ENCODE data around the gene KDELR3.
"Not testable (repeated sequence)": the region's sequence is repeated elsewhere in the genome, so short reads cannot be mapped to it uniquely, and the experiment has no call there.

The KDELR3 gene

DNA sequence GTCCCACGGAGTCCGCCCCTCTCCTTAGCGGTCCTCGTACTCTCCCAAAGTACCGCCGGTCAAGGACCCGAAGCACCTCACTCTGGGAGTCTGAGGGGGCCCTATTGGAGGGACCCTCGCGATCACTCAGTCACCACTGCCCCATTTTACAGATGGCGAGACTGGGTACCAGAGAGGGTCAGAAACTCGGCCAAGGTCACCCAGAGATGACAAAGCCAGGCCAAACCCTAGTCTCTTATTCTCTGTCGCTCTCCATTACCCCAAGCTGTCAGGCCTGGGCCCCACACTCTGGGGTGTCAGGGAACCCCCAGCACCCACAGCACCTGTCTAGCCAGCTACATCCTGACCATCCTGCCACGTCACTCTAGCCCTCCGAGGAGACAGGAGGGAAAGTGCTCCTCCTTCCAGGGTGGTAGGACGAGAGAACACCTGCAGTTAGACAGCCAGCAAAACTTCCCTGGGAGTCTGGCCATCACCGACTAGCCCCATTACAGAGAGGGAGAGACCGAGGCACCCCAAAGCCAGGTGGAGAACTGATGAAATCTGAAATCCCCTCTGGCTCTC is 11.5 kb upstream of the KDELR3 start:
- no peak for DNase-seq (ENCODE audit: low read depth in 2 of 2)

DNA sequence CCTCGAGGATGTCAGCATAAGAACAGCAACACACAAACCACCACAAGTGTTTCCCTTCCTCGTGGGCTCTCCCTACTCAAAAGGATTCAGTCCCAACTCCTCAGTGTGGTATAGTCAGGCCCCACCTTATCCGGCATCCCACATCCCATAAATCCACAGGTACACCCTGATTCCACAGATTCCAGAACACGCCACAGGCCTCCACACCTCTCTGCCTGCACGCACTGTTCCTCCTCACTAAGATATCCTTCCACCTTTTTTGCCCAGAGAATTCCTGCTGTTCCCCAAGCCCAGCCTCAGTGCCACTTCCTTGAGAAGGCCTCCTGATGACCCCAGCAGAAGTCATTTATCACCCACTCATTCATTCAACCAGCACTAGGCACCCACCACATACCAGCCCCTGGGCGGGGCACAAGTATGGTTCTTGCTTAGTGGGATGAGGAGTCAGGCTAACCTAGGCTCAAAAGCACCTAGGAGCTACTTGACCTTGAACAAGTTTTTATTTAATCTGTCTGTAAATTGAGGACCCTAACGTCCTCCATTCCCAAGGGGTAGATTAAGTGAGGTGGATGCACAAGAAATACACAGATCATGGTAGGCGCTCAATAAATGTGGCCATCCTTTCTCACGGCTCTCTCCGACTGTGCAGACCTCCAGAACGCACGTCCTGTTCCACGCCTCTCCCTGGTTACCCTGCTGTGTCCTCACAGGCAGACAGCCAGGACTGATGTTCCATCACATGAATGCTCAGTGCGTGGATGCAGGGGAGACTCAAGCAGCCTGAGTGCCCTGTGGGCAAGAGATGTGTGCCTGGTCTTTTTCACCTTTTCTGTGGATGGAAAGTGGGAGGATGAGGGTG is 10.8 kb upstream of the KDELR3 start:
- no peak for DNase-seq (ENCODE audit: low read depth in 2 of 2)

DNA sequence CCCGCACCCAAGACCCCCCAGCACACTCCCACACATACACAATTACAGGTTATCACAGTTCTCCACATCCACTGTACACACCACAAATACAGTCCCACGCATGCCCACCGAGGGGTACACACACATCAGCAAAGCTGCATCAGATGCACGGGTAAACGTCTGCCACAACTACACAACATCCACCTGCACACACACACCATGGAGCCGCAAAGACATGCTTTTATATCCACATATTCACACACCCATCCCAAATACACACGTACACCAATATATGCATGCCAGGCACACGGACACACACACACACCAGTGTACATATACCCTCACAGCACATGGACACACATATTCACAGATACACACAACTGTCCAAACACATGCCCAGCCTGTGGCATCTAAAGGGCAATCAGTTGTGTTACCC is 7.5 kb upstream of the KDELR3 start:
- DNase-seq (ENCODE audit: low read depth in 2 of 2) = no peak

- DNase-seq (ENCODE audit: low read depth in 2 of 2) = no peak
These were observed 6.9 kb upstream of the KDELR3 start for GRCh38 chr22:38461057-38461413.

DNA sequence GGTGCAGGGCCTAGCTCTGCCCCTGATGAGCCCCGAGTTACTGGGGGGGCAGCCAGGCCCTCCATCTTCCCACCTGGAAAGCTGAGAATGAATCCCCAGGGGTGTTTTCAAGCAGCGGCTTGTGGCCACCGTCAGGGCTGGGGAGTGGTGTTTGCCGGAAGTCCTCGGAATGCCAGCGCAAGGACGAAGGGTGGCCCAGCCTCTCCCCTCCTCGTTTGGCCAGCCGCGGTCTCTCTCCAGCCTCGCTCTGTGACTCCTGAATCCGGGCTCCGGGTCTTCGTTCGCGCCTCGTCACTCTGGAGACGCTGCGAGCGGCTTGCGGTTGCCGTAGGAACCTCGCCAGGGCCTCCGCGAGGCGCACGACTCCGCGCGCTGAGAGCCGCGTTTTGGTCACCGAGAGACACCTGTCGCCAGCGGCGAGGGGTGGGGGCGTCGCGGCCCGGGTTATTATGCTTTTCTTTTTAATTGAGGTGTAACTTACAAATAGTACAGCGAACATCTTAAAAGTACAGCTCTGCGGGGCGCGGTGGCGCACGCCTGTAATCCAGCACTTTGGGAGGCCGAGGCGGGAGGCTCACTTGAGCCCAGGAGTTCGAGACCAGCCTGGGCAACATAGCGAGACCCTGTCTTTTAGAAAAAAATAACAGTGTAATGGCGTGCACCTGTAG is 6.3 kb upstream of the KDELR3 start:
- peak; percentile 42 to 66 for DNase-seq (ENCODE audit: low read depth in 2 of 2)

GRCh38 chr22:38462960-38463784 is 4.7 kb upstream of the KDELR3 start:
- no peak for DNase-seq (ENCODE audit: low read depth in 2 of 2)

DNA sequence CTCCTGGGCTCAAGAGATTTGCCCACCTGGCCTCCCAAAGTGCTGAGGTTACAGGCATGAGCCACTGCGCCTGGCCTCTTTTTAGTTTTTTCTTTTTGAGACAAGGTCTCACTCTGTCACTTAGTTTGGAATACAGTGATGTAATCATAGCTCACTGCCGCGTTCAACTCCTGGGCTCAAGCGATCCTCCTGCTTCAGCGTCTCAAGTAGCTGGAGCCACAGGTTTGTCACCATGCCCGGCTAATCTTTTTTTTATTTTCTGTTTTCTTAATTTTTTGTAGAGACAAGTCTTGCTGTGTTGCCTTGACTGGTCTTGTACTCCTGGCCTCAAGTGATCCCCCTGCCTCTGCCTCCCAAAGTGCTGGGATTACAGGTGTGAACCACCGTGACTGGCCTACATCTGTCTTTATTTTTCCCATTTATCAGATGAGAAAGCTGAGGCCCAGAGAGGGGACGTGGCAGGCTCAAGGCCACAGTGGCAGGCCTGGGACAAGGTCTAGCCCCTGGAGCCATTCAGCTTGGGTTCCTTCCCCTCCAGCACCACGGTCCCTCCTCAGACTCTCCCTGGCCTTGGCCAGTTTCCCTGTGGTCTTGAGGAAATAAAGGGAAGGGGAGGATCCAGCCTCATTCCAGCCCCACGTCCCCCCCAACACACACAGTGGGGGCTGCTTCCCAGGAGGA is 2.8 kb upstream of the KDELR3 start:
- DNase-seq (ENCODE audit: low read depth in 2 of 2) = no peak

DNA sequence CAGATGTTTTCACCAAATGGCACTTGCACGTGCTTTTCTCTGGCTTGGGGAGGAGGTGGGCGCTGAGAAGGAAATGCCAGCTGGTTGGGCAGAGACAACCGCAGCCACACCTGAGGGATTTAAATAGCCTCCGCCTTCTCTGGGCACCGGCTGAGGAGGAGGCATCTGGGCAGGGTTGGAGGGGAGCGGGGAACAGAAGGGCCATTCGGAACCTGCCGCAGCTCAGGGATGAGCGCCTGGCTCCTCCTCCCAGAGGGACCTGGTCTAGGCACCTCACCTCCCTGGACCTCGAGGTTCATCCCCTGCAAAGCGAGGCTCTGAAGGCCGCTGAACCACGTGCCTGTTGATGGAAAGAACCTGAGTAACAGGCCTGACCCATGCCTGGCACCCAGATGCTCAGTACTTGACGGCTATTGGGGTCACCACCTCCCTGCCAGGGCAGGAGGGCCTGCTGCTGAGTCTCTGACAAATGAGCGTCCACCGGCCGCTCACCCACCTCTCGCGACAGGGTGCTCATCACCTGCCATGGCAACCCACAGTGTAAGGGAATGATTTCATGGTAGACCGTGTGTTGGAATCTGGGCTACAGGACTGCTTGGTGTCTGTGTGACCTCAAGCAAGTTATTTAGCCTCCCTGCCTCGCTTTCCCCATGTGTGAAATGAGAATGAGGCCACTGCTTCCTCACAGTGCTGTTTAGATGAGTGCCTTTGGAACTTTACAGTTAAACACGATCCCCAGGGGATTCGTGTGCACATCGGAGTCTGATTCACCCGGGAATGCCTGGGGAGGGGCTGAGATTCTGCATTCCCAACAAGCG is 2.0 kb upstream of the KDELR3 start:
- DNase-seq (ENCODE audit: low read depth in 2 of 2) = no peak

- no peak for DNase-seq (ENCODE audit: low read depth in 2 of 2)
These were observed 425 bp upstream of the KDELR3 start for GRCh38 chr22:38467438-38467903.

DNA sequence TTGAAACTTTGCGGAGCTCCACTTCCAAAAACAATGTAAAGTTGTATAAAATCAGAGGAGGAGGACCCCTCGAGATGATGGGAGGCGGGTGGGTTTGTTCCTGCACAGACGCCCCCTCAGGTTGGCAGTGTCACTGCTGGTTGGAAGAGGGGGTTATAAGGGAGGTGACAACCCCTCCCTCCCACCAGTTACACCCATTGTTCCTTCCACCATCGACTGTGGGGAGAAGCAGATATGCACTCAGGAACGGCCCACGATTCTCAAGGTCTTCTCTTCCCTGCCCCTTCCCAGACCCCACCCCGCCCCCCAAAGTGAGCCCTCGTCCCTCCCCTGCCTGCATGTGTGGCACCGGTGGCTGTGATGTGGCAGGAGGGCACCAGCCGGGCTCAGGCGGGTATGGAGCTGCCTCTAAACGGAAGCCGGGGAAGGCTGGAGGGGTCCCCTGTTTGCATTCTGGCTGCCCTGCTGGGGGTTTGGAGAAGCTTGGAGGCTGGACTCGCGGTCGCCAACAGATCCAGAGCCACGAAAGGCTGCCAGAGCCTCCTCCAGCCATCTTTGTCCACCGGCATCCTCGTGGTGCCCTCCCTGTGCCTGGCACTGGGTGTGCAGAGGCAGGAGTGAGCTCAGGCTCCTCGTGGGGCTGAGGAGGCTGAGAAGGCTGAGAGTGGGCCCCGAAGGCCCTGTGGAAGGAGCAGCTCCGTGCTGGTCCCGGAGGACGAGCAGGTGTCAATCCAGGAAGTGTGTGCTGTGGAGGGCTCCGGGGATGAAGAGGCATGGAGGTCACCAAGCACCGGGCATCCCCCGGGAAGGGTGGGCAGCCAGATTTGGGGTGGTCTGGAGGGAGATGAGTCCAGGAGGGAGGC is 778 bp downstream of the KDELR3 start:
- no peak for DNase-seq (ENCODE audit: low read depth in 2 of 2)

DNA sequence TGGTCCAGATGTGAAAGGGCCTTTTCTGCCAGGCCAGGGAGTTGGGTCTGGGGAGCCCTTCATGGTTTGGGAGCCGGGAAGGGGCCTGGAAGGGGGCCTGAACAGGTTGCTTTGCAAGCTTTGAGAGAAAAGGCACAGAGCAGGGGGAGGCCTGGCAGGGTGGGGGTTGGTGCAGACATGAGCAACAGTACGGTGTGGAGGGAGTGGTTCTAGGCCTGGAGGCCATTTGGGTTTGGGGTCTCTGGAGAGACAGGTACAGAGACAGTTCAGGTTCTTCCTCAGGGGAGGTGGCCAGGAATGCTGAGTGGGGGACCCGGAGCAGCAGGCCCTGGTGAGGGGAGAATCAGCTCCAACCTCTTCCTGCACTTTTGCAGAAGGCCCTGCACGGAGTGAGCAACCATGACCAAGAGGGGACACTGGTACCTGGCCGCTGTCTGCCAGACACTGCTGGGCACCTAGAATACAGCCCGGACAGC is 1.4 kb downstream of the KDELR3 start:
- no peak for DNase-seq (ENCODE audit: low read depth in 2 of 2)

- not testable (repeated sequence) for DNase-seq (ENCODE audit: low read depth in 2 of 2)
These were observed 2.3 kb downstream of the KDELR3 start for GRCh38 chr22:38470179-38470578.

DNA sequence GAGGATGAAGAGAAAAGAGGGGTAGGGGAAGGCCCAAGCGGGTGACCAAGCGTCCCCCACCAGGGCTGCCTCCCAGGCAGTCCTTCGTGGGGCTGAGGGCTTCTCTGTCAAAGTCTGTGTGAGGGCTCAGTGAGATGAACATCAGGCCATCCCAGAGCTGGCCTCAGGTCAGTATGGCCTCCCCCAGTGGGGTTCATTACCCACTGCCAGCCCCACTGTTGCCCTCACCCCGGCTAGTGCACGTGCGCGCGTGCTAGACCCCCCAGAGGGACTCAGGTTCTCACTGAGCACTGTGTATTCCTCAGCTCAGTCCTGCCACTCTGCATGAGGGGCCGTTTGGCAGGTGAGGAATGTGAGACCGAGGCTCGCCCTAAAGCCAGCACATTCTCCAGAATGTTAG is 3.3 kb downstream of the KDELR3 start:
- no peak for DNase-seq (ENCODE audit: low read depth in 2 of 2)

DNA sequence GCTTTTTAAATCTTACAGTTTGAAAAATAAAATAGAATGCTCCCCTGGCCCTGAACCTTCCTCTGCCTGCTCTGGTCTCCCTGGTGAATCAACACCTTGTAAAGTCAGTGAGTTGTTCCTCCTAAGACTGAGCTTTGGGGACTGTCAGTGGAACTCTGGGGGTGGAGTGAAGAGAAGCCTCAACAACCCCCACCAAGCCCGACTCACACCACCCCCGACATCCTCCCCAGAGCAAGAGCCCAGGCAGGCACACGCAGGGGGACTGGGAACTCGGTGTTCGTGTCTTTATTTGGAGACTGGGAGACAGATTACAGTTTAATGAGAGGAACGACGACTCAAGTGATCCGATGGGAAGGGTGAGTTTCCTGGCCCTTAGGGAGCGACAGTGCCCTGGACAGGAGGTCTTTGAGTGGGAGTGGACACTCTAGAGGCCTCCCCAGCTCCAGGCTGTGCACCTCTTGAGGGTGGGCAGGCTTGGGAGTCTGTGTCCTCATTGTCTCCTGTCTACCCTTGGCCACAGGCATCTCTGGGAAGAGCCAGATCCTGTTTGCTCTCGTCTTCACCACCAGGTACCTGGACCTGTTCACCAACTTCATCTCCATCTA is 6.2 kb downstream of the KDELR3 start:
- DNase-seq (ENCODE audit: low read depth in 2 of 2) = no peak

DNA sequence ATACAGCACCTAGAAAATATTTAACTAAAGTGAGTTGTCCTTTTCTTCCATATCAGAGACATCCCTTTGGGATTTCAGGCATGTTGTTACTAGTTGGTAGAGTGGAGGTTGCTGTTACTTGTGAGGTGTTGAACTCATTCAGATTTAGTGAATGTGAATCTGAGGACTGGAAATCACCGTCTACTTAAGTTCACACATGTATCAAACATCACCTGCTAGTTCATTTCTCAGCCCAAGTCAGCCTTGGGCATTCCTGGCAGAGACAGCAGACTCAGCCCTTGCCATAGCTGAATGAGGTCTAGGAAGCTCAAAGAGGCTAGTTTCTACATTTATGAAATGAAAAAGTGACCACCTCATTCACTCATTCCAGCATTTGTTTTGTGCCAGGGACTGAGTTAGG is 9.7 kb downstream of the KDELR3 start:
- no peak for DNase-seq (ENCODE audit: low read depth in 2 of 2)

DNA sequence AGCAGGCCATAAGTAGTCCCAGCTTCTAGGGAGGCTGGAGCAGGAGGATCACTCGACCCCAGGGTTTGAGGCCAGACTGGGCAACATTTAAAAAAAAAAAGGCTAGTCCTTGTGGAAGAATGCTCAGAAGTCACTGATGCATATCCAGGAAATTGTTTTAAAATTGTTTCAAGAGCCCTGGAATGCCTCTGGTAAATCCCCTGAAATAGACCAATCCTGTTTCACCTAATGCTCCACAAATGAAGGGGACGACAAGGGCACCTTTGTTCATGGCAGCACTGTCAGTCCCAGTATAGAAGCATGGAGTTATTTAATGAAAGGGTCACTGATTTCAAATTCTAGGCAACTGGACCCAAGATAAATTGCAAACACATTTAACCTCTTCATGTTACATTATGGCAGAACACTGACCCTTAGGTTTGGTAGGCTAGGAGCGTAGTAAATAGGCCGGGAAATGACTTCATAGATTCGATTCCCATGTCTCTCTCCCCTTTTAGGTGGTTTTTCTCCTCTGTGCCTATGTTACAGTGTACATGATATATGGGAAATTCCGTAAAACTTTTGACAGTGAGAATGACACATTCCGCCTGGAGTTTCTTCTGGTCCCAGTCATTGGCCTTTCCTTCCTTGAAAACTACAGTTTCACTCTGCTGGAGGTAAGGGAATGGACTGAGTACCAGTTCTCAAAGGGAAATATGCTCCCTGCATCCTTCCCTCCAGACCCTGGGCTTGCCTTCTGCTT is 11.4 kb downstream of the KDELR3 start:
- DNase-seq (ENCODE audit: low read depth in 2 of 2) = no peak

GRCh38 chr22:38481162-38481870 is 13.4 kb downstream of the KDELR3 start:
- no peak for DNase-seq (ENCODE audit: low read depth in 2 of 2)

DNA sequence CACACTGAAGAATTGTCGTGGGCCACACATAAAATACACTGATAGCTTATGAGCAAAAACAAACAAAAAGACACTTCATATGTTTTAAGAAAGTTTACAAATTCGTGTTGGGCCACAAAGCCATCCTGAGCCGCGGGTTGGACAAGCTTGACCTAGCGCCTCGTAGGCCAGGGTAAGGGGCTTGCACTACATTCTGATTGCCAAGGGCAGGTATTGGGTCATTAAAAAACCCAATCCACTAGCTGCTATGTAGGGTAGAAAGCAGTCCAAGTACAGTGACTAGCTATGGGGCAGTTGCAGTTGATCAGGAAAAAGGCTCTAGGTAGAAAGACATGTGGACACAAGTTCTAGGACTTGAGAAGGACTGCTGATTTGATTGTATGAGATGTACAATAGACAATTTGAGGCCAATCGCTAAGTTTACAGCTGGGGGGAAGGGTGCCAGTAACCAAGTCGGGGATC is 14.0 kb downstream of the KDELR3 start:
- no peak for DNase-seq (ENCODE audit: low read depth in 2 of 2)
